GM12878 (cell line): ENCODE data around the gene APOM. TPM values are rescaled to one million over a fixed set of nuclear protein-coding genes. Genes with fewer than 3 reads are reported as not detected.

Source experiments
- CHD1 ChIP-seq: IDR thresholded peaks from 2 replicates; pipeline ENCODE4 v1.6.1; 2012; ENCODE audit warnings: low read depth, low read length, improper control_type of control experiment
- EGR1 ChIP-seq, 2 experiments: IDR thresholded peaks; 1 replicate in 1 of 2; 2 replicates in 1 of 2; pipeline ENCODE4 v1.6.1; 2011 to 2012; ENCODE audit warnings: low read depth in 2 of 2, low read length in 2 of 2, borderline replicate concordance in 1 of 2, mild to moderate bottlenecking in 1 of 2, moderate library complexity in 1 of 2
- FOXM1 ChIP-seq: IDR thresholded peaks from 2 replicates; pipeline ENCODE4 v1.6.1; 2012; ENCODE audit warnings: low read depth, mild to moderate bottlenecking, inconsistent platforms, low read length, moderate library complexity
- GATAD2B ChIP-seq: fragments of 450-650 bp; conservative IDR thresholded peaks from 2 replicates; pipeline ENCODE4 v1.6.1; 2017; ENCODE audit warnings: low read depth, mild to moderate bottlenecking, moderate library complexity
- IKZF1 ChIP-seq: fragments of 450-650 bp; conservative IDR thresholded peaks from 2 replicates; pipeline ENCODE4 v1.6.1; 2017; ENCODE audit warnings: antibody characterized with exemption, mild to moderate bottlenecking
- IRF4 ChIP-seq: IDR thresholded peaks from 2 replicates; pipeline ENCODE4 v1.6.1; 2011; ENCODE audit warnings: low read depth, low read length
- NFIC ChIP-seq: IDR thresholded peaks from 2 replicates; pipeline ENCODE4 v1.6.1; 2012; ENCODE audit warnings: low read depth, mild to moderate bottlenecking, inconsistent platforms, low read length, moderate library complexity
- RBBP5 ChIP-seq: fragments of 200-600 bp; sonication (generic); conservative IDR thresholded peaks from 2 replicates; pipeline ENCODE4 v1.6.1; 2016
- SMAD5 ChIP-seq: IDR thresholded peaks from 2 replicates; pipeline ENCODE4 v1.6.1; 2016; ENCODE audit warnings: antibody characterized with exemption, low read depth
- TCF7 ChIP-seq: IDR thresholded peaks from 2 replicates; pipeline ENCODE4 v1.6.1; 2014; ENCODE audit warnings: antibody characterized with exemption, borderline replicate concordance
- WRNIP1 ChIP-seq: IDR thresholded peaks from 2 replicates; pipeline ENCODE4 v1.6.1; 2011; ENCODE audit warnings: low read depth, low read length, improper control_type of control experiment, borderline replicate concordance
- YY1 ChIP-seq: IDR thresholded peaks from 2 replicates; pipeline ENCODE4 v1.6.1; 2011; ENCODE audit warnings: low read depth, mild to moderate bottlenecking, low read length
- ZNF274 ChIP-seq: IDR thresholded peaks from one replicate; pipeline ENCODE4 v1.8.0; 2011; ENCODE audit not compliant: insufficient read length, insufficient read depth
- polyA plus RNA-seq, 11 experiments: library from polyadenylated mRNA; depleted of rRNA in 4 of 11; unstranded in 6 of 11; stranded (reverse) in 5 of 11; fragments of >200 nt; fragmentation: Nextera tagmentation in 4 of 11; fragmentation: Illumina TruSeq in 1 of 11; extraction: Ambion mirVana in 4 of 11; extraction: Trizol in 1 of 11; gene quantifications; 1 replicate in 1 of 11; 2 replicates in 10 of 11; pipeline versions ENCODE4 v1.2.1 to v1.2.3, GENCODE V29; 2011 to 2016; ENCODE audit warnings: inconsistent platforms in 2 of 11, missing spikeins in 2 of 11, low read depth in 1 of 11
- total RNA-seq, 4 experiments: library from RNA; depleted of rRNA in 3 of 4; stranded (reverse); fragments of >200 nt in 3 of 4; fragmentation: Illumina TruSeq in 1 of 4; extraction: Trizol in 1 of 4; gene quantifications; 2 replicates each; pipeline versions ENCODE4 v1.2.1 to v1.2.3, GENCODE V29; 2013 to 2021
- TF ChIP-seq, protein P1 (sequence below): fragments of 450-650 bp; IDR thresholded peaks from 2 replicates; pipeline ENCODE4 v1.6.1; 2017; ENCODE audit warnings: mild to moderate bottlenecking
- TF ChIP-seq, protein P2 (sequence below): IDR thresholded peaks from 2 replicates; pipeline ENCODE4 v1.6.1; 2012; ENCODE audit warnings: low read depth, low read length, improper control_type of control experiment
- TF ChIP-seq, protein P3 (sequence below): fragments of 450-650 bp; conservative IDR thresholded peaks from 2 replicates; pipeline ENCODE4 v1.6.1; 2017; ENCODE audit warnings: mild to moderate bottlenecking, moderate library complexity
- TF ChIP-seq, protein P4 (sequence below): fragments of 450-650 bp; IDR thresholded peaks from 2 replicates; pipeline ENCODE4 v1.6.1; 2018; ENCODE audit warnings: borderline replicate concordance, mild to moderate bottlenecking; ENCODE audit not compliant: partially characterized antibody

Gene APOM
- total and polyA plus RNA-seq, 10 of the 15 experiments (the other 5 are each of a cell fraction or from before 2014, with no cell fraction given): 4.0 to 14.1 (median 7.1) TPM

DNA sequence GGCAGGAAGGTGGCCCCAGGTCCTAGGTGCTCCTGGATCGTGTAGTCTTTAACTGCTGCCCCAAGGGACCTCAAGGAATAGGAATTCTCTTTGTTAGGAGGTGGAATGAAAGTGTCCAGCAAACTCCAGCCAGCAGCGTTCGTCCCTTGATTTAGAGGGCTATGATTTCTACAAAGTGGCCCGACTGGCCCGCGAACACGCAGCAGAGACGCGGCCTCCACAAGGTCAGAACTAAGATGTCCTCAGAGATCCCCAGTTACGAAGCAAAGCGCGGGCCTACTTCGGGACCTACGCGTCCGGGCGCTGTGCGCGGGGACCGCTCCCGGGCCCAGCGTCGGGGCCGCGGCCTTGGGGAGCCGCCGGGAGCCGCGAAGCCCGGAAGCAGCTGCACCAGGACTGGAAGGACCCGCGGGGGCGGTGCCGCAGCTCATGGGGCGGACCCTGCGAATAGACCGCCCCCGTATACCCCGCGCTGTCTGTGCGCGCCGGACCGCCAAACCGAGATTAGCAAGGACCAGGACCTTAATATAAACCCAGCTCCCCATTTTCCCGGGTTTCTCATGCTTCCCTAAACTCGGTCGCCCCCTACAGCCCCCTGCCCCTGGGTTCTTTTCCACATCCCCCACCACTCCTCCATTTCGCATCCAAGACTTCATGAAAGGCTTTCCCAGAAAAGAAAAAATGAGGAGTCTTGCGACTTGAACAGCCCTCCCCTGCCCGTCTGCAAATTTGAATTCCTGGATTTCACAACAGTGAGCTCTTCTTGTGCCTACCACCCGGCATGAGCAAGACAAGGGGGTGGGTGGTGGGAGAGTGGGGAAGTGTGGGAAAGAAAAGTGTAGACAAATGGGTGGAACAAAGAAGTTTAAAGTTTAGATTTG, 4.9 kb downstream of the APOM start, which contains the start of gene C6orf47 (continued):
- TF ChIP-seq, protein P1, sequence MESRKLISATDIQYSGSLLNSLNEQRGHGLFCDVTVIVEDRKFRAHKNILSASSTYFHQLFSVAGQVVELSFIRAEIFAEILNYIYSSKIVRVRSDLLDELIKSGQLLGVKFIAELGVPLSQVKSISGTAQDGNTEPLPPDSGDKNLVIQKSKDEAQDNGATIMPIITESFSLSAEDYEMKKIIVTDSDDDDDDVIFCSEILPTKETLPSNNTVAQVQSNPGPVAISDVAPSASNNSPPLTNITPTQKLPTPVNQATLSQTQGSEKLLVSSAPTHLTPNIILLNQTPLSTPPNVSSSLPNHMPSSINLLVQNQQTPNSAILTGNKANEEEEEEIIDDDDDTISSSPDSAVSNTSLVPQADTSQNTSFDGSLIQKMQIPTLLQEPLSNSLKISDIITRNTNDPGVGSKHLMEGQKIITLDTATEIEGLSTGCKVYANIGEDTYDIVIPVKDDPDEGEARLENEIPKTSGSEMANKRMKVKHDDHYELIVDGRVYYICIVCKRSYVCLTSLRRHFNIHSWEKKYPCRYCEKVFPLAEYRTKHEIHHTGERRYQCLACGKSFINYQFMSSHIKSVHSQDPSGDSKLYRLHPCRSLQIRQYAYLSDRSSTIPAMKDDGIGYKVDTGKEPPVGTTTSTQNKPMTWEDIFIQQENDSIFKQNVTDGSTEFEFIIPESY: no peak
- peak; percentile 88 for TF ChIP-seq GATAD2B
- no peak for TF ChIP-seq YY1
- TF ChIP-seq ZNF274: no peak
- TF ChIP-seq IKZF1: peak; percentile 83
- TF ChIP-seq FOXM1: no peak
- TF ChIP-seq, protein P2, sequence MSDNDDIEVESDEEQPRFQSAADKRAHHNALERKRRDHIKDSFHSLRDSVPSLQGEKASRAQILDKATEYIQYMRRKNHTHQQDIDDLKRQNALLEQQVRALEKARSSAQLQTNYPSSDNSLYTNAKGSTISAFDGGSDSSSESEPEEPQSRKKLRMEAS: no peak
- TF ChIP-seq, protein P3, sequence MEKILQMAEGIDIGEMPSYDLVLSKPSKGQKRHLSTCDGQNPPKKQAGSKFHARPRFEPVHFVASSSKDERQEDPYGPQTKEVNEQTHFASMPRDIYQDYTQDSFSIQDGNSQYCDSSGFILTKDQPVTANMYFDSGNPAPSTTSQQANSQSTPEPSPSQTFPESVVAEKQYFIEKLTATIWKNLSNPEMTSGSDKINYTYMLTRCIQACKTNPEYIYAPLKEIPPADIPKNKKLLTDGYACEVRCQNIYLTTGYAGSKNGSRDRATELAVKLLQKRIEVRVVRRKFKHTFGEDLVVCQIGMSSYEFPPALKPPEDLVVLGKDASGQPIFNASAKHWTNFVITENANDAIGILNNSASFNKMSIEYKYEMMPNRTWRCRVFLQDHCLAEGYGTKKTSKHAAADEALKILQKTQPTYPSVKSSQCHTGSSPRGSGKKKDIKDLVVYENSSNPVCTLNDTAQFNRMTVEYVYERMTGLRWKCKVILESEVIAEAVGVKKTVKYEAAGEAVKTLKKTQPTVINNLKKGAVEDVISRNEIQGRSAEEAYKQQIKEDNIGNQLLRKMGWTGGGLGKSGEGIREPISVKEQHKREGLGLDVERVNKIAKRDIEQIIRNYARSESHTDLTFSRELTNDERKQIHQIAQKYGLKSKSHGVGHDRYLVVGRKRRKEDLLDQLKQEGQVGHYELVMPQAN: peak; percentile 92
- TF ChIP-seq NFIC: peak; percentile 37; the same call in 1 of the 2 replicates
- peak; percentile 59; the same call in 1 of the 2 replicates for TF ChIP-seq SMAD5
- no peak for TF ChIP-seq WRNIP1
- TF ChIP-seq CHD1: no peak
- TF ChIP-seq IRF4: no peak
- TF ChIP-seq TCF7: no peak
- TF ChIP-seq EGR1 (IDR thresholded peaks at IDR 0.05; ENCODE audit: borderline replicate concordance in 1 of 2, low read depth in 2 of 2, low read length in 2 of 2): peak in 1 of 2 experiments; percentile 93; a peak in 2 of 3 replicates
- TF ChIP-seq, protein P4, sequence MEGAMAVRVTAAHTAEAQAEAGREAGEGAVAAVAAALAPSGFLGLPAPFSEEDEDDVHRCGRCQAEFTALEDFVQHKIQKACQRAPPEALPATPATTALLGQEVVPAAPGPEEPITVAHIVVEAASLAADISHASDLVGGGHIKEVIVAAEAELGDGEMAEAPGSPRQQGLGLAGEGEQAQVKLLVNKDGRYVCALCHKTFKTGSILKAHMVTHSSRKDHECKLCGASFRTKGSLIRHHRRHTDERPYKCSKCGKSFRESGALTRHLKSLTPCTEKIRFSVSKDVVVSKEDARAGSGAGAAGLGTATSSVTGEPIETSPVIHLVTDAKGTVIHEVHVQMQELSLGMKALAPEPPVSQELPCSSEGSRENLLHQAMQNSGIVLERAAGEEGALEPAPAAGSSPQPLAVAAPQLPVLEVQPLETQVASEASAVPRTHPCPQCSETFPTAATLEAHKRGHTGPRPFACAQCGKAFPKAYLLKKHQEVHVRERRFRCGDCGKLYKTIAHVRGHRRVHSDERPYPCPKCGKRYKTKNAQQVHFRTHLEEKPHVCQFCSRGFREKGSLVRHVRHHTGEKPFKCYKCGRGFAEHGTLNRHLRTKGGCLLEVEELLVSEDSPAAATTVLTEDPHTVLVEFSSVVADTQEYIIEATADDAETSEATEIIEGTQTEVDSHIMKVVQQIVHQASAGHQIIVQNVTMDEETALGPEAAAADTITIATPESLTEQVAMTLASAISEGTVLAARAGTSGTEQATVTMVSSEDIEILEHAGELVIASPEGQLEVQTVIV: no peak
- no peak for TF ChIP-seq RBBP5
